Muscle of back (tissue), 11 donors: Measurements from ENCODE around the gene EXD3. TPM values are rescaled to one million over a fixed set of nuclear protein-coding genes. Genes with fewer than 3 reads are reported as not detected.
"Not testable (repeated sequence)": the region's sequence is repeated elsewhere in the genome, so short reads cannot be mapped to it uniquely, and the experiment has no call there.

Source experiments
- DNase-seq, 3 donors: peaks; one replicate each; pipeline versions ENCODE4 v3.0.0 to v3.0.0-alpha.2; 2013
- polyA plus RNA-seq, 10 donors: library from polyadenylated mRNA; unstranded; fragments of 120-200 nt; gene quantifications; one replicate each; pipeline ENCODE4 v1.2.1, GENCODE V29; 2013; ENCODE audit not compliant: insufficient read length in 10 of 10

The EXD3 gene
- polyA plus RNA-seq, 10 donors: 8.2 to 14.1 (median 9.3) TPM

DNA sequence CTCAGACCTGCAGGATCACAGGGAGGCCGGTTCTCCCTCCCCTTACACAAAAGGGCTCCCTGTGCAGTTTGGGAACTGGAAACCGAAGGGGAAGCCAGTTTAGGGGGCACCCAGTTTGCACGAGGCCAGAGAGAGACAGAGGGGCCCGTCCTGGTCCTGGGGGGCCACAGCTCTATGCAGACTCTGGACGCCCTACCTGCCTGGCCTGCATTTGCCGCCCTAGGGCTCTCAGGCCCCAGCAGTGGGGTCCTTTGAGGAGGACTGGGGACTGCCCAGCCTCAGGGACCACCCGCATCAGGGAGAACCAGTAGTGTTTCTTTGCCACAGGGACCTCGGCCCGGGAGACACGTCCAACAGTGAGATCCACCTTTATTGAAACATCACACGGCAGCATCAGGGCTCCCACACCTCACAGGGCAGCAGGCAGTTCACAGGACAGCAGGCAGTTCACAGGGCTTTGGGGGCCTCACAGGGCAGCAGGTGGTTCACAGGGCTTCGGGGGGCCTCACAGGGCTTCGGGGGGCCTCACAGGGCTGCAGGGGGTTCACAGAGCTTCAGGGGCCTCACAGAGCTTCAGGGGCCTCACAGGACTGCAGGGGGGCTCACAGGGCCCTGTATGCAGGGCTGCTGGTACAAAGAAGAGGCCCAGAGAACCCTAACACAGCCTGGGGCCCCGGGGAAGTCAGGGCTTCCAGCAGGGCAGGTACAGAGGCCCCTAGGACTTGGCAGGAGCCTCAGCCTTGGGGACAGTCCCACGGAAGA, 36.8 kb upstream of the EXD3 start:
- DNase-seq: no peak

- peak; percentile 89 to 94 (median 94) for DNase-seq
These were observed 36.2 kb upstream of the EXD3 start, which contains the start of gene NSMF for GRCh38 chr9:137459152-137459600. Gene NSMF (minus strand): TSS chr9:137459334. CDS start chr9:137459102, 232 bp downstream.

DNA sequence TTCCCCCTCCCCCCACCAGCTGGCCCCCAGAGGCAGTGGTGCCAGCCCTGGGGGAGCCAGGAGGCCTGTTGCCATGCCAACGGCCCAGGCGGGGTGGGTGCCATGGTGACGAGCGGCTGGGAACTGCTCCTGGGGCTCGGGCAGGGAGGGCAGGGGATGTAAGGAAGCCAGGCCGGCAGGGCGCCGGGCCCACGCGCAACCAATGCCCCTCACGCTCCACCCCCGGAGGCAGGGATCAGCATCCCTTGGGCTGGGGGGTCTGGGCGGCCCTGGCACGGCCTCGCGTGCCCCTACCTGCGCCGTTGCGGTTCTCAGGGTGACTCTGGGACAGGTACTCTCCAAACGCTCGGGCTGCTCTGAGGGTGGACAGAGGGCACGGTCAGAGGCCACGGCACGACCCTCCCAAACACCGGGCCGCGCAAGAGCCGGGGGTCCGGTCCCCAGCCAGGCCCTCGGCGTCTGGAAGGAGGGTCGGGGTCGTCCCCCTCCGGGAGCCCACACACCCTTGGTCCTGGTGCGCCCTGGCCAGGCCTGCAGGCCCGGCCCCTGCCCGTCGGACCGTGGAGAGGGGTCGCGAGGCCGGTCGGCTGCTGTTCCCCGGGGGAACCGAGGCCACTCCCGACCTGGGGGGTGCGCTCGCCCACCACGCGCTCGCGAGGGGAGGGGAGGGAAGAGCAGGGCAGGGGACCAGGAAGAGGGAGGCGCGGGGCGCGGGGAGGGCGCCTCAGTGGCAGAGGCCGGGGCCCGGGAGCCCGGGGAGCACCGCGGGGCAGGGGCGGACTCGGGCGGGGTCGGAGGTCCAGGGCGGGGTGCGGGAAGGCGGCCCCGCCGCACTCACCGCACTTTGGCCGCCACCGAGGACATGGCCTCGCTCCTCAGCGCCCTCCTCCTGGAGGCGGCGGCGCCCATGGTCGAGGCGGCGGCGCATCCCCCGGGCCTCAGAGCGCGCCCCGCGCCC, 35.5 kb upstream of the EXD3 start:
- peak in 1 of 3 donors; percentile 56 for DNase-seq

DNA sequence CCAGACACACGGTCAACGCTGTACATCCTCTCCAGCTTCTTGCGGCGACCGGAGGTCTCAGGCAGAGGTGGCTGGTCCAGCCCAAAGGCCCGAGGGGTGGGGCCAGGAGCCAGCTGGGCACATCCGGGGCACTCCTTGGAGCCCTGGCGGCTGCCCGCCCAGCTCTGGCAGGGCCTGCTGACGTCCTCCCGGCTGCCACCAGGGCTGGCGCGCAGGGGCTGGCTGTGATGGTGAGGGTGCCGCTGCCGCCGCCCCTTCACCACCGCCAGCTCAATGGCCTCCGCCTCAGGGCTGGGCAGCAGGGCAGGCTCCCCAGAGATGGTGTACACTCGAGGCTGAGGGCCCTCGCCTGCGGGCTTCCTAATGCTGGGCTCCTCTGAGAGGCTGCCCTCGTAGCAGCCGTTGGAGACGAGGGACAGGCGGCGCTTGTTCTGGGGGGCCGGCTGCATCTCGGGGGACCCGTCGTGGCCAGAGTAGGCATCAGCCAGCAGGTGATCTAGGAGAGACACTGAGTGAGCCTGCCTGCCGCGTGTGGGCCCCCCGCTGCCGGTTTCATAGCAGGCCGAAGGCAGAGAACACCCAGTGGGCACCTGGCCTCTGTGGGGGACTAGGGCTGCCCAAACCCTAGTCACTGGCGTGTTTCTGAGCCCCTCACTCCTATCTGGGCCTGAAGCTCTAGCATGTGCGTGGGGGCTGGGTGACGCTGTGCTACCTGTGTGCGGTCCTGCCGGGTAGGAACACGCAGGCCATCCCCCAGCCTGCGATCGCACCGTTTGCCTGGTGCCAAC, 34.6 kb upstream of the EXD3 start:
- DNase-seq: peak in 1 of 3 donors; percentile 38

DNA sequence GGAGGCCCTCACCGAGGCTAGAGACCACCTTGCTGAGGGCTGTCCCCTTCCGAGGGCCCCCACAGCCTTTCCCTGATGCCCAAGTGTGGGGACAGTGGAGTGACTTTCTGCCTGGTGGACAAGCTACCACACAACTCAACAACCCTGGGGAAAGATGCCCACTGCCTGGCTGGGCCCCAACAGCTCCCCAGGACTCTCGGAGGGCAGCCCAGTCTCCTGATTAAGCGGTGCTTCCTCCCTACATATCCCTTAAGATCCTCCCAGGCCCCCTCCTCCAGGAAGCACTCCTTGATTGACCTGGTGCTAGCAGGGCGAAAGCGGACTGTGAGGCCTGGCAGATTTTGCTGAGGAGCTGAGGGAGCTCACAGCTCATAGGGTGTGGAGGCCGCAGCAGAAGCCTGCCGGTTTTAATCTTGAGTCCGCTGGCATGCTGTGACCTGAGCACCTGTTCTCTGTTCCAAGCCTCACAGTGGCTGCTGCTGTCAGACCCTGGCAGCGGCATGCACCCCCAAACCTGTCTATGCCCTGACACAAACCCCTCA, 34.0 kb upstream of the EXD3 start:
- peak in 1 of 3 donors; percentile 17 for DNase-seq

DNA sequence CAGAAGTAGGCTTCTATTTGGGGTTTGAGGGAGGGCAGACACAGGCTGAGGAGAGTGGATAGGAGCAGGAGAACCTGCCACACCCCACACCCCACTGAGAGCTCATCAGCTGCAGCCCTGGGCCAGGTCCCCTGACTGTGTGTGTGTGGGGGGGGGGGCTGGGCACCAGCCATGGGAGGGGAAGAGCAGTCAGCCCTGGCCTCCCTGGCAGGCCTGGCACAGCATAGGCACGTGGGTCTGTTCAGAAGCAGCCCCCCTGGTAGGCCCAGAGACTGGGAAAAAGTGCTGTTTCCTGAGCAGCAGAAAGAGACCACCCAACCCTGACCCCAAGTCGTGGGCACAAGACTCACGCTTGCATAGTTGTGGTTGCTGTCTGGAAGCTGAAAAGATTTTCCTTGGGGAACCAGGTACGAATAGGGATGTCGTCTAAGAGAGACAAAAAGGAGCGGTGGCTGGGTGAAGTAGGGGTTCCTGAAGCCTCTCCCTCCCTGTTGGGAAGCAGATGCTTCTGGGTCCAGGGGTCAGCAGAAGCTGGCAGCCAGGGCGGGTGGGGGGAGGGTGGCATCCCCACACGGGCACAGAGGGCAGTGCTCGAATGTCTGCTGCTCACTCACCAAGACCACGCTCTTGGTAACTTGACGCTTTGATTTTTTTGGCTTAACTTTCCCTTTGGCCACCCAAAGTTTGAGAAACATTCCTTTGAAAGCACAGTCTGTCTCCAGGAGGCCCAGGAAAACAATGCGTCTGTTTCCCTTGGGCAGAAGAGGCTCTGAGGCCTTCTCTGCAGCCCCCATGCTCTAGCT, 33.3 kb upstream of the EXD3 start:
- DNase-seq: no peak

- DNase-seq: no peak
These were observed 32.5 kb upstream of the EXD3 start for GRCh38 chr9:137455359-137455991.

DNA sequence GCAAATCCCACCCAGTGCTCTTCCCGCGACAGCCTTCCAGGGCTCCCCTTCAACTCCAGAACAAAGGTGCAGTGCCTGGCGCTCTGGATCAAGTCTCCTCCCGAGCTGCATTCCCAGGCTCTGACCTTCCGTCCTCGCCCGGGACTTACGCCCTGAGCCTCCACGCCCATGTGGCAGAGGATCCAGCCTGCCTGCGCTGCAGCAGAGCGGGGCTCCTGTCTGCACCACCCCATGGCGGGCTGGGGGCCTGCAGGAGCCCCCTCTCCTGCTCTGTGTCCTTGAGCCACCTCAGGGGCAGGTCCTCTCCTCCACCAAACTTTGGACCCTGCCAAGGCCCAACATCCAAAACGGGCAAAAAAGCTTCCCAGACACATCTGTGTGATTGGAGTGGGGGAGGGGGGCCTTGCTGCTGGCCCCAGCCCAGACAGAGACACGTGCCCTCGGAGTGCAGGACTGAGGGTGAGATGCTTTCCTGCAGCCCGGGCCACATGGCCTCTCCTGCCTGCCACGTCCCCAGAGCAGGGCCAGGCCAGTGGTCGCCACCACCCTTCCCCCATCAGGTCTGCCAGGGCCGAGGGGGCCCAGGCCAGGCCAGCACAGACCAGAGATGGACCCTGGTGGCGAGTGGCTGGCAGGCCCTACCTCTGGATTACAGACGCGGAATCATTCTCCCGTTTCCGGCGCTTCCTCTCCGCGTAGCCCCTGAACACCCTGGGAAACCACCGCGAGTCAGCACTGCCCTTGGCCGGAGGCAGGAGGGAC, 31.8 kb upstream of the EXD3 start:
- DNase-seq: peak in 1 of 3 donors; percentile 57

DNA sequence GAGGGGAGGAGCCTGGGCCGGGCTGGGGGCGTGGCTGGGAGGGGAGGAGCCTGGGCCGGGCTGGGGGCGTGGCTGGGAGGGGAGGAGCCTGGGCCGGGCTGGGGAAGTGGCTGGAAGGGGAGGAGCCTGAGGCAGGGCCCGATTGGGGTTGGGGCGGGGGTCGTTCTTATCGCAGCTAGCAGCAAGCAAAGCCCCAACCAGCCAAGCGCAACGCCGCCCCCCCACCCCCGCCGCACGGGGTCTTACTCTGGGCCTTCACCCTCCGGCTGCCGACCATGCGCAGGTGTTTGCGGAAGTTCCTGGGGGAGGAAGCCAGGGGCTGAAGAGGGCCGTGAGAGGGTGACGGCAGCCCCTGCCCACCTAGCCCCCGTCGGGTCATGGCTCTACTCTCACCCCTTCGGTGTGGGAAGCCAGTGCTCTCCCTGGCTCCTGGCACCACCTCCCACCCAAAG, 31.2 kb upstream of the EXD3 start:
- DNase-seq: no peak

- peak in 2 of 3 donors; percentile 60 to 76 for DNase-seq
These were observed 30.7 kb upstream of the EXD3 start for GRCh38 chr9:137453643-137454081.

DNA sequence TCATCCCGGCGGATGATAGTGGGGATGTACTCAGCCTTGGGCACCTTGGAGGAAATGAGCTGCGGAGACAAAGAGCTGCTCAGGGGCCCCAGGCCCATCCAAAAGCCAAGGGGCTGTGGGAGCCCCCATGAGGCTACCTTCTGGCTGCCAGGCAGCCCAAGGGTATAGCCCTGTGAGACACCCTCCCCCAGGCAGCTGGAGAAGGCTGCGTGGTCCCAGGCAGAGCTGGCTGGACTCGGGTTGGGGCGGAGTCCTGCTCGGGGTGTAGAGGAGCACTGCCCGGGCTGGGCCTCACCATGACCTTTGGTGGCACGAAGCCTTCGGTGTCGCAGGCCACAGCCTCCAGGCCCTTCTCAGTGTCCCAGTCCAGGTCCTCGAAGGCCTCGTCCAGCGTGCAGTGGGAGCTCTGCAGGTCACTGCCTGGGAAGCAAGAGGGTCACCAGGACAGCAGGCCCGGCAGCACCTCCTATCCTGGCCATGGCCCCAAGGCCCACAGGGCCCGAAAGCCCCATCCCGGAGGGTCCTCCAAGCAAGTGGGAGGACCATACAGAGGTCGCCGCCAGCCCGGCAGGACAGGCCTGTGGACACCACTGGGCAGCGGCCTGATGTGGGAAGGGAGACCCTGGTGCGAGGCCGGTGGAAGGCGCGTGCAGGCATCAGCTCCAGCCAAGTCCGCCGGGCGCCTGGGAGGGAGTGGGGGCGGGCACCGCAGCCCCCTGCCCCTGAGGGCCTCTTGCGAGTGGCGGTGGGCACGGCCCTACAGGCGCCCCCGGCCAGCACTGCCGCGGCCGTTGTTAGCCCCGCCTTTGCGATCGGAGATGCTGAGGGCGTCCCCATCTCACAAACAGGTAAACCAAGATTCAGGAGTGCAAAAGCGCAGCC, 30.0 kb upstream of the EXD3 start:
- peak in 1 of 3 donors; percentile 36 for DNase-seq

GRCh38 chr9:137452006-137452760, 29.2 kb upstream of the EXD3 start:
- no peak for DNase-seq

DNA sequence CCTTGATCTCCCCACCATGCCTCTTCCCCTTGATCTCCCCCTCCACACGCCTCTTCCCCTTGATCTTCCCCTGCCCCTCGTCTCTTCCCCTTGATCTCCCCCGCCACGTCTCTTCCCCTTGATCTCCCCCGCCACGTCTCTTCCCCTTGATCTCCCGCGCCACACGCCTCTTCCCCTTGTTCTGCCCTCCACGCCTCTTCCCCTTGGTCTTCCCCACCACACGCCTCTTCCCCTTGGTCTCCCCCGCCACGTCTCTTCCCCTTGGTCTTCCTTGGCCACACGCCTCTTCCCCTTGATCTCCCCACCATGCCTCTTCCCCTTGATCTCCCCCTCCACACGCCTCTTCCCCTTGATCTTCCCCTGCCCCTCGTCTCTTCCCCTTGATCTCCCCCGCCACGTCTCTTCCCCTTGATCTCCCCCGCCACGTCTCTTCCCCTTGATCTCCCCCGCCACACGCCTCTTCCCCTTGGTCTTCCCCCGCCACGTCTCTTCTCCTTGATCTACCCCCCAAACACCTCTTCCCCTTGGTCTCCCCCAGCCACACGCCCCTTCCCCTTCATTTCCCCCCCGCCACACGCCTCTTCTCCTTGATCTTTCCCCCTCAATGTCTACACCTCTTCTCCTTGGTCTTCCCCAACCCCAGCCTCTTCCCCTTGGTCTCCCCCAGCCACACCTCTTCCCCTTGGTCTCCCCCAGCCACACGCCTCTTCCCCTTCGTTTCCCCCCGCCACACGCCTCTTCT, 28.5 kb upstream of the EXD3 start:
- not testable (repeated sequence) for DNase-seq

- not testable (repeated sequence) for DNase-seq
These were observed 27.7 kb upstream of the EXD3 start for GRCh38 chr9:137450539-137451222.

- DNase-seq: no peak
These were observed 27.1 kb upstream of the EXD3 start for GRCh38 chr9:137449931-137450538.
